ENCODE measurements around the gene CRHR1. TPM values are rescaled to one million over a fixed set of nuclear protein-coding genes. Genes with fewer than 3 reads are reported as not detected.

The CRHR1 gene
- under 0.01 TPM in 1 of 2 replicates, not detected in the other for total RNA-seq

GRCh38 chr17:45784293-45784740, at the start of gene CRHR1:
Gene CRHR1 (plus strand): TSS chr17:45784320. CDS start chr17:45784545, 225 bp downstream.

DNA sequence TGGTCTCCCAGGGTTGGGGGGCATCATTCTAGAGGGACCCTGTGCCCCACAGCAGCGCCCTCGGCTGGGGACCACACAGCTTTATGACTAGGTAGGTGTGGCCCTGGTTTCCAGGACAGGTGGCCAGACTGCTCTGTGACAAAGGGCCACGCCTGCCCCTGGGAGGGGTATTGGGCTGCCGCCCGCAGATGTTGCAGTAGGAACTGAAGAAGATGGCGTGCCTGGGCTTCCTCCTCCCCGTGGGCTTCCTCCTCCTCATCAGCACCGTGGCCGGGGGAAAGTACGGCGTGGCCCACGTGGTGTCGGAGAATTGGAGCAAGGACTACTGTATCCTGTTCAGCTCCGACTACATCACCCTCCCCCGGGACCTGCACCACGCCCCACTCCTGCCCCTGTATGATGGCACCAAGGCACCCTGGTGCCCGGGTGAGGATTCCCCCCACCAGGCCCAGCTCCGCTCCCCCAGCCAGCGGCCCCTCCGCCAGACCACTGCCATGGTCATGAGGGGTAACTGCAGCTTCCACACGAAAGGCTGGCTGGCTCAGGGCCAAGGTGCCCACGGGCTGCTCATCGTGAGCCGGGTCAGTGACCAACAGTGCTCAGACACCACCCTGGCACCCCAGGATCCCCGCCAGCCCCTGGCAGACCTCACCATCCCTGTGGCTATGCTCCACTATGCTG, 60.7 kb downstream of the CRHR1 start, which contains the start of gene SPPL2C:
TSS of gene SPPL2C (plus strand) at position 187 of the 681 bp plus-strand sequence. CDS start at position 213, 26 bp downstream.

Other genes starting within 250 kb of the CRHR1 start
- gene SPPL2C, start 60.6 kb downstream of the CRHR1 start, total RNA-seq: not detected in 2 replicates
- 0.52 and 0.56 TPM in 2 replicates for gene MAPT, start 110.2 kb downstream of the CRHR1 start, total RNA-seq
- not detected in 2 replicates for gene STH, start 214.9 kb downstream of the CRHR1 start, total RNA-seq

Data from epithelial cell of alveolus of lung (primary cell).